Stimulated activated CD8-positive, alpha-beta memory T cell treated with anti-CD3 and anti-CD28 coated beads, Interleukin-7, amount 100 ng/mL, for 1 hour (primary cell): ENCODE data around the gene ADSS1.

Experiments used
- DNase-seq, 2 donors: peaks; one replicate each; pipeline ENCODE4 v3.0.0-alpha.2; 2020; ENCODE audit warnings: low read depth in 2 of 2

Gene ADSS1

DNA sequence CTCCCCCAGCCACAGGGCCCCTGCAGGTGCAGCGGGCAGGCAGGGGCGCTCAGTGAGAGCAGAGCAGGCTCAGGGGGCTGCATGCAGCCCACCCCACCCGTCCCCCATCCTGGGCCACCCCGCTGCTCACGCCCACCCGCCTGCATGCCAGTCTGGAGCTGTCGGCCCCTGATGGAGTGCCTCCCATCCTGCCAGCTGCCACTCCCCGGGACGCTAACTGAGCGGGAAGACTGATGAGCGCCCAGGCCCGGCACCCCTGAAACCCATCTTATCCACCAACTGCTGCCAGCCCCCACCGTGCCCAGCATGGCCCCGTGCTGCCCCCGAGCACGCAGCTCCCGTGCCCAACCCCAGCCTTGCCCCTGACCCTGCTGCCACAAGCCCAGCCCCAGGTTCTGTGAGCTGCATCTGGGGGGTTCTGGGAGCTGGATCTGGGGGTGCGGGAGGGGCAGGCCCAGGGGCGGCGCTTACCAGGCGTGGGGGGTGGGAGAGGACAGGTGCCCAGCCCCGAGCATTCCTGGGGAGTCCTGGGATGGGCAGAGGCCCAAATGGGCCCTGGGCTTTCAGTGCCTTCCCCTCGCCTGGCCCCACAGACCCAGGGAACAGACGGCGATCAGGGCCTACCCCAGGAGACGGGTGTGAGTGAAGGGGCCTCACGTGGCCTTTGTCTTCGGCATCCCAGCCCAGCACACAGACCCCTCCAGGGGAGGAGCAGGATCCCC is 58.2 kb downstream of the ADSS1 start:
- DNase-seq: no peak

DNA sequence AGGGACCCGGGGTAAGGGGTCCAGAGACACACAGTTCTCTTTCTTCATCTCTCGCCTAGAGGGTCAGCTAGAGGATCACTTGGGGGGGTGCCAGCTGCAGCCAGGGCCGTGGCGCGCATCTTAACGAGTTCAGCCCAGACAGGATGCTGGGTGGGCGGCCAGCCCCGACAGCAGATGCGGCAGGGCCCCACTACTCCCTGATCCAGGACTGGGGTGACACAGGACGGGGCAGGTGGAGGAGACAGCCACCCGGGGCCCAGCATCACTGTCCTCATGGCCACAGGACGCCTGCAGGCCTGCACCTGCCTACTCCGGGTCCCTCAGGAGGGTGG is 58.7 kb downstream of the ADSS1 start:
- no peak for DNase-seq

DNA sequence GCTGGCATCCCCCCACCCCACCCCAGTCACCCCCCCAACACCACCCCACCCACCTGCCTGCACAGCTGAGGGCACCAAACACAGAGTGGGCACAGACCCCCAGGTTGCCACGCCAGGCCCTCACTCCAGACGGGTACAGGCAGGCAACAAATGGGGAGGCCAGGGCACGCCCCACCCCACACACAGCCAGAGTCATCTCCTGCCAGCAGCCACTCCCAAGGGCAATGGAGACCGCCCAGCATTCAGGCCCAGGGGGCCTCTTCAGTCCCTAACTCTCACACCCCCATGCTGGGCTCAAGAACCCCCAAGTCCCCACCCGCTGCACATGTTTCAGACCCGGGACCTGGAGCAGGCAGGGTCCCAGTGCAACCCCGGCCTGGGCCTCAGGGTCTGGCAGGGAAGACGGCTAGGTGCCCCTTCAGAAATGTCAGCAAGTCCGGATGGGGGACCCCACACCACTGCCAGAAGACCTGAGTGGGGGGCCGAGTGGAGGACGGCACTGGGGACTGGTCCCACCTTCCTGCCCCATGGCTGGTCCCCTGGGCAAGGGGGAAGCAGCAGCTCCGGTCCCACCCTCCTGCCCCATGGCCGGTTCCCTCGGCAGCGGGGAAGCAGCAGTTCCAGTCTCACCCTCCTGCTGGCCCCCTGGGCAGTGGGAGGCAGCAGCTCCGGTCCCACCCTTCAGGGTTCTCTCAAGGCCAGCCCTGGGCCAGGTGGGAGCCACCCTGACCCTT is 59.6 kb downstream of the ADSS1 start:
- DNase-seq: no peak

DNA sequence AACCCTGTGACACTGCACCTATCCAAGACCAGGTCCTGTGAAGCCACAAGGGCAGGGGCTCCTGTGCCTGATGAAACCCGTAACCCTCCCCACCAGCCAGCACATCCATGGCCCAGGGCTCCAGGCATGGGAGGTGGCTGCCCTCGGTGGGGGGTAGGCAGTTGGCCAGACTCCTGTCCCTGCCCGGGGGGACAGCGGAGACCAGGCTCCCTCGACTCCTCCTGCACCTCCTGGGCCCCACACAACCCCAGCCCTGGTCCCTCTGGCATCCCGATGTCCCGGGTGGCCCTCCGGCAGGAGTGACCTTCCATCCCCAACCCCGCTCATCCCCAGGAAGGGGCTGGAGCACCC is 60.2 kb downstream of the ADSS1 start:
- DNase-seq: no peak

DNA sequence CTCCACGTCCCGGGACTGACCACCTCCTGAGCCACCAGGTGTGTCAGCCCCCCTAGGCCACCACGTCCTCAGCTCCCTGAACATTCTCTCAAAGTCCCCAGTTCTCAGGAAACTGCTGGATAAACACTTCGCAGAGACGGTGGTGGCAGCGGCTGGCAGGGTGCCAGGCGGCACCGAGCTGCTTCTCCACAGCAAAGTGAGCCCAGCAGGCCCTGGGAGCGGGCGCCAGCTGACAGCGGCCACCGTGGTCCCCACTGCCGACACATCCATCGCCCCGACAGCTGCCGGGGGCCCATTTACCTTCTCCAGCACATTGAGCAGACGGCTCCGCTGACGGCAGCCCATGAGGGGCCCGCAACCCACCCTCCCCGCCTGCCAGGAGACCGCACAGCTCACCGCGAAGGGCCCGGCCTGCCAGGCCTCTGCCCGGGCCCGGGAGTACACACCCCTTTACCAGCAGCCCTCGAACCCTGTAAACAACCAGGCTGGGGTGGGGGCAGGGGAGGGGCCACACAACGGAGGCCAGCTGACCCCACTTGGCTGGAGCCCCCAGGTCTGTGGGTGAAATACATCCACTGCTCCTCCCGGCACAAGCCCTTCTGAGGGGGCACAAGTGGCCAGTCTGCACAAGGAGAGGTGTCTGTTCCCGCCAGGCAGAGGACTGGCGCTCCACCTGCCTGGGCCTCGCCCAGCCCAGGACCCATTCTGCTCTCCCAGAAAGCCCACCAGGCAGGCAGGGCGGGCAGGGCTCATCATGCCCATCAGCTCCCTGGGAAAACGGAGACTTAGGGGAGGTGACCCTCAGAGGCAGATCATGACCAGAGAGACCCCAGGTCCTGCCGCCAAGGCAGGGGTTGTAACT is 61.0 kb downstream of the ADSS1 start:
- DNase-seq: no peak

DNA sequence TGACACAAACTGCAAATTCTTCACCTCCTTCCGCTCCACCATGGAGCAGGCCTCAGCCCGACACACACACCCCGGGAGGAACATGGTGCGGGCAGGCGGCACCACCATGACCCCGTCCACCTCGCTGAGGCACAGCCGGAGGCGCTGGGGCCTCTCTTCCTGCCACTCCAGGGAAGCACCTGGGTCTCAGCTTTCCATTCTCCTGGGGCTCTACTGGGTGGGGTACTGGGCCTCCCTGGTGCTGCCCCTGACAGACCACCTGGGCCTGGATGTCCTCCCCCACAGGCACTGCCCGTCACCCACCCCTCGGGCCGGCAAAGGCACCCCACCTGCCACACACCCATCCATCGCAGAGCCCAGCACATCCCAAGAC is 61.7 kb downstream of the ADSS1 start:
- no peak for DNase-seq

DNA sequence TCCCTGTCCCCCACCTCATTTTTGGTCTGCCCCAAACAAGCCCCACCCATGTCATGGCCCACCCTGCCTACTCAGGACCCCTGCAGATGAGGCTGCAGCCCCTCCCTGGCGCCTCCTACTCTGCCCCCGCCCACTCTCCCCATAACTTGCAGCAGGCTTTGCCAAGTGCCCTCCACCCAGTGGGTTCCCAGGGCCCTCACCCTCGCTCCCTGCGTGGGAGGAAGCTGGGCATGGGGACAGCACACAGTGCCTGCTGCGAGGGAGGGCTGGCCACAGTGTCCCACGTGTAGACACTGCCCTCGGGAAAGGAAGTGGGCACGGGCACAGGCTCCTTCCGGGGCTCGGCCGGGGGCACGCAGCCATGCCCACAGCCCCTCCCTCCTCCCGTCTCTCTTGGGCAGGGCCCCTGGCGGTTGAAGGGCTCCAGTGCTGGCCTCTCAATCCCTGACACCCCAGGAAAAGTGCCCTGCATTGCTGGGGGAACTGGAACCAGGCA is 62.1 kb downstream of the ADSS1 start:
- DNase-seq: no peak

DNA sequence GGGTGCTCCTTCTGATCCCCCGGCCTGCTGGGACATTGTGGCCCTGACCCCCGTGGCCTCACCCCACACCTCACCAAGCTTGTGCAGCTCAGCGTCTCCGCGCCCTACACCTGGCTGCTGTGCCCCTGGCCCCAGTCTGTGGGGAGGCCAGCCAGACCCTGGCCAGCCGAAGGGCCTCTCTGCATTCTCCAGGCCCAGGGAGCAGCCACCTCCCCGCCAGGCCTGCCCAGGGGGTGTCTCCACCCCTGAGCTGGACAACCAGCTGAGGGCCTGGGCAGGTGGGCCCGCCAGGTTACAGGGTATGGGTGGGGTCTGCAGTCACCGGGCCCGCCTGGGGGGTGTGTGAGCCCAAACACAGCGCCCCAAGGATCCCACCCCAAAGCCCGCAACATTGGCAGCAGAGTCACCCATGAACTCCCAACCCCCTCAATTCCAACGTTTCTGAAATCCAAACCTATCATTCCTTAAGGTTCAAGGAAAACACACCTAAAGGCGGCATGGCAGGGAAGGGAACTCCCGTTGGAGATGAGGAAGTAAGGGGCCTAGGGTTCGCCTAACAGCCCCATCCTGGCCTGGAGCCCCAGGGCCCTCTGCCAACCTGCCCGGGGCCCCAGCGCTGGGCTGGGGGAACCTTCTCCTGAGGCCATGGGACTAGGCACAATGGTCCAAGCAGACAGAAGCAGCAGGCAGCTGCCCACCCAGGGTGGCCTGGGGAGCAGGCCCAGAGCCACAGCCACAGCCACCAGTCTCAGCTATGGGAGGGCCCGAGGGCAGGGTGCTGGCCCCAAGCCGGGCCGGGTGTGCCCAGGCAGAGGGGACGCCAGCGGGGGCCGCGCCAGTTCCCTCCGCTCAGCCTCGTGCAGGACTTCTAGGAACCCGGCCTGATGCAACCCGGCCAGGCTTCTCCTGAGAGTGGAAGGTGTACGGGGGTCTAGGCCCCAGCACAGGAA is 63.0 kb downstream of the ADSS1 start:
- no peak for DNase-seq

DNA sequence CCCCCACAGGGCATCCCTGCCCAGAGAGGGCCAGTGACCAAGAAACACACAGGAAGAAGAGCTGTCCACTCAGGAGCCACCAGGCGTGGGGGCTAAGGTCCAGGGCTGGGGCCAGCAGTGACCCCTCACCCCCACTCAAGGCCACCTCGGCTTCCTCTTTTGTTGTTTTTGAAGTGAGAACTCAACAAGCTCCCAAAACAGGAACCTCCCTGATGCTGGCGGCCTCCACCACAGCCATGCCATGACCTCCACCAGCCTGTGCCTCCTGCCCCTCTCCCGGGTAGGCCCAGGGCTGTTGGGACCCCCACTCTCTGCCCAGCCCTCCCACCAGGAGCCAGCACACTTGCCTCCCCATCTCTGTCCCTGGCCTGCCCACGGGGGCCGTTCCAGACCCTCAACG is 63.7 kb downstream of the ADSS1 start:
- DNase-seq: no peak

DNA sequence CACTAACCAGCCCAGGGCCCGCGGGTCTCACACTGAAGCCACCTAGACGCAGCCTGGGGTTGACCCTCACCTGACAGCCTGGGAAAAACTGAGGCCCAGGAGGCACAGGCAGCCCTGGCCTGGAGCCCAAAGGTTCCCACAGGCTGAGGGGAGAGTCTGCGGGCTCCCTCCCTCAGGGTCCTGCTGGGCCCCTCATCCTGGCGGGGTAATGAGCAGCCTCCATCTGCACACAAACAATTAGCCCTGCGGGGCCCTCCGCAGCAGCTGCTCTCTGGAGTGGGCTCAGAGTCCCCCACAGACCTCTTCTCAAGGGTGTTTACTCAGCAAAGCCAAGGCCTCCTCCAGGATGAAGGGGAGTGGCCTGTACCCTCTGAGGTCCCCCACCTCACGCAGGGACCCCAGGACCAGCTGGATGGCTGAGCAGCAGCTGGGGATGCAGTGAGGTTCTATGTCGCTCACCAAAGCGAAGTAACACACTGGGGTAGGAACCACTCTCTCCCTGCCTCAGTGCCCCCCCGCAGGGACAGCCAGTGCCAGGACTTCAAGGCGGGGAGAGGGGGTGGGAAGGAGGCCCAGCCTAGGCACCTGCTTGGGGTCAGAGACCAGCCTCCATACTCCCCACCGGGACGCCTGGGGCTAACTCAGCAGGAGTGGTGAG is 64.3 kb downstream of the ADSS1 start:
- DNase-seq: no peak

DNA sequence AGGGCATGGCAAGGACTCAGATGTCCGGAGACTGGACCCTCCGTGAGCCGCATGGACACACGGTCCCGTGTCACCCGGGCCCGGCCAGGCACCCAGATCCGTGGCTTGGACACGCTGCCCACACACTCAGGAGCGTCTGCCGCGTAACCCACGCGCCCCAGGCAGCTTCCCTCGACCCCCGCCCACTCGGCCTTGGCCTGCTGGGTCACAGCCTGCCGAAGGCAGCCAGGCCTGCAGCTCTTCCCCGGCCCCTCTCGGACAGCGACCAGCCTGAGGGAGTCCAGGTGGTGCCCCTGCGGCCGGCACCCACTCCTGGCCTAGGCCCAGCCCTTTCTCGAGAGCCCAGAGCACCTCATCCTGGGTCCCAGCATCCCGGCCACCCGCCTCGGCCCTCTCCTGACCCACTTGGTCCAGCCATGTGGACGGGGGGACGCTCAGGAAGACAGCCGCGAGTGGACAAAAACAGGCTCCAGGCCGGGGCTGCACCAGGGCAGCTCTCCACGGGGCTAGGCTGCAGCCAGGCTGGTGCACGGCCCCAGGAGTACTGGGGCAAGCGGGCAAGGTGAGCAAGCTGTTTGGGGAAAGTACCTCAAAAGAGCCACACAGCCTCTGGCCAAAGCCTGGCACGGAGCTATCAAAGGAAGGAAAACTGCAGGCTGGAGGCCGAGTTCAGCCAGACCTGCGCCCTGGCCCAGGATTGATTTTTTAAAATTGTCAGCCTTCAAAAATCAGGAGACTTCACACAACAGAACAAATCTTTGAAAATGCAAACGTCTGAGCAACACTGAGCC is 65.0 kb downstream of the ADSS1 start:
- no peak for DNase-seq

DNA sequence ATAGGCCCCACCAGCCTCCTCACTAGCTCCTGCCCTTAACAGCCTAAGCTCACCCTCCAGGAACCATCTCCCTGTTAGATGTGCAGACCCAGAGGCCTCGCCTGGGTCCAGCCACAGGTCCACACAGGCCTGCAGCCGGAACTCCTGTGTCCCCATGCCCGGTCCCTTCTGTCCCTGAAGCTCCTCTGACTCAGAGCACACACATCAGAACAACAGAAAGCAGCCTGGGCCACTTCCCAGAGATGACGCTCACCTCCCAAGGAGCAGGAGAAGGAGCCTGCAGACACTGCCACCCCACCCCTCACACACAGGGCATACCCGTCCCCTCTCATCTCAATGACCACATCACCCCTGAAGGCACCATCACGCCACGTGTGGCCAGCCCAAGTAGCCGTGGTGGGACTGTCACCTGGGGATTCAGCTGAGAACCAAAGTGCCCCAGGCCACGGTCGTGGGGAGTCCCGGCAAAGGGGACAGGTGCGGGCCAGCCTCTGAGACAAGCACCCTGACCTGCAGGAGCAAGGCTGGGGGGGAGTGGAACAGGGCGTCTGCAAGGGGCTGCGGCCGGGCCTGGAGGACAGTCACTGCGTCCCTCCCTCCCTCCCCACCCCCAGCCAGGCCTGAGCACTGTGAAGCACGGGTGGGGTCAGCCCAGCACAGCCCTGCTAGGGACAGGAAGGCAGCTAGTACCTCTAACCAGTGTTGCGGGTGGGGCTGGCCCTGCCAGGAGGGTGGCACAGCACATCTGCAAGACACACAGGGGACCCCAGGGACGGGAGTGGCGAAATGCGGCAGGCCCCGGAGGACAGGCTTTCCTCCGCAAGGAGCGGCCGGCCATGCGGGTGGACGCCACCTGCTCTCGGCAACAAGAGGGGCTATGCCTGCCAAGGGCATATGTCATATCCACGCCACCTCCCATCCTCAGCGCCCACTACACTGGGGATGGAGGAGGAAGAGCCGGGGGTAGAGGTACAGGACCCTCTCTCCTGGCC is 66.0 kb downstream of the ADSS1 start:
- DNase-seq: no peak

DNA sequence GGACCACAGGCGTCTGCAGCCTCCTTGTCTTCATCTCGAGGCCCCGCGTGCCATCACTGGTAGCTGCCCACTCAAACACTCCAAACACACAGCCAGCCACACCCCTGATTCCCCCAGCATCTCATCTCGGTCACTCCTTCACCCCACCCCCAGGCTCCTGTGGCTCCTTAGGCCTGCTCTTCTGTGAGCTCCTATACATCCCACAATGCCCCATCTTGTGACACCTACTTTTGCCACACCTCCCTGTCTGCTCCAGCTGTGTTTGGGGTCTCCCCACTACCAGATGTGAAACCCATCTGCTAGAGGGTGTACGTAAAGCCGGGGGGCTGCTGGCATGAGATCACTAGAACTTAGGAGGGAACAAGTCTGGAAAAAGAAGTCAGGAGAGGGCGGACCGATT is 67.4 kb downstream of the ADSS1 start:
- no peak for DNase-seq

DNA sequence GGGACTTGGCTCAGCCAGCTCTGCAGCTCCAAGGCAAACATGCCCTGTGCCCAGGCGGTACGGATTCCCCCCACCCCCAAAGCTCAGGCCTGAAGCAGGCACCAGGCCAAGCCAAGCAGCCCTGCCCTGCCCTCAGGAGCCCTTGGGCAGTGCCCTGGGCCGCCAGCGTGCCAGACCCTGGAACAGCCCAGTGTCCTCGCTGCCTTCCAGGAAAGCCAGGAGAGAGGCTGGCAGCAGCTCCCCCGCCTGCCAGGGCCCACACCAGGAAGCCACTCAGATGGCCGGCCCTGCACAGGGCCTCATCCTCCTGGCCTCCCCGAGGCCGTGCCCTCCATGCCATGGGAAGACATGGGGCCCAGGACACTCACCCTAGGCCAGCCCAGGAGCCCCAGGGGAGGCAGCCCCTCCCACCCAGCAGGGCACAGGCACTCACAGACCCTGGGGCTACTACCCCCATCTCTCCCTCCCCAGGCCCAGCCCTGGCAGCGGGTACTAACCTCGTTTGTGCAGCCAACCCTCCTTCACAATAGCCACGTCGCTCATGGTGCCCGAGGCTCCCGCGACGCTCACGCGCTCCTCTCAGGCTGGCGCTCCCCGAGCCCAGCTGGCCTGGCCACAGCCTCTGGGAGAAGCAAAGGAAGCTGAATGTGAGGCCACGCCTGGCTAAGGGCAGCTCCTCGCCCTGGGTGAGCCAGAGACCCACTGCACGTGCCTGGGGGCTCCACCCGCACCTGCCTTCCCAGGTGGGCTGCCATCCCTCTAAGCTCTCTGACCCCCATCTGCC is 68.3 kb downstream of the ADSS1 start:
- DNase-seq: no peak

DNA sequence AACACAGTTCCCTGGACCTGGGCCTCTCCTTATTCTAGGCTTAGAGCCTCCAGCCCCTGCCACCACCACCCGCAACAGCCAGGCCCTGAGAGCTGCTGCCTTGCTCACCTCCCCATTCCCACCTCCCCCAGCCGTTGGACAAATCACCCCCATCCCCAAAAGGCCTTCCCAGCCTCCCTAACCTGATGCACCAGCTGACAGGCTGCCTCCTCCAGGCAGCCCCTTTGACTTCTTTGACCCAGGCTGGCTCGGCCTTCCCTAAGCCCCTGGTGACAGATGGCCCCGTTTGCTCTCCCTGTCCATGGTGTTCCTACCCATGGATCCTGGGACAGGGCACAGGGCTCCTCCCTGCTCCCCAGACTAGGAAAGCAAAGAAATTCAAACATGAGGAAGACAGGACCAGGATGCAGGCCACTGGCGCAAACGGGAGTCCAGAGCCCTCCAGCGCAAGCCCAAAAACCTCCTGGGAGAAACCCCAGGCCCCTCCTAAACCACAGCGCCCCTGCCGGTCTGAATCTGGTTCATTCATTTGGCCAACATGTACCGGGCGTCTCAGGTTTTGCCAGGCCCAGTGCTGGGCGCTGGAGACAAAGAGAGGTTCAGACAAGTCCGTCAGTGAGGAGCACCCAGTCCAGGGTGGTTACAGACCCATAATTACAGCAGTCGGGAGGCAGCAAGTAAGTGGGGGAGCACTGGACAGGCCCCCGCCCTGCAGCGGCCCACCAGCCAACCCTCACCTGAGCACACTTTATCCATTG is 69.1 kb downstream of the ADSS1 start:
- DNase-seq: no peak

DNA sequence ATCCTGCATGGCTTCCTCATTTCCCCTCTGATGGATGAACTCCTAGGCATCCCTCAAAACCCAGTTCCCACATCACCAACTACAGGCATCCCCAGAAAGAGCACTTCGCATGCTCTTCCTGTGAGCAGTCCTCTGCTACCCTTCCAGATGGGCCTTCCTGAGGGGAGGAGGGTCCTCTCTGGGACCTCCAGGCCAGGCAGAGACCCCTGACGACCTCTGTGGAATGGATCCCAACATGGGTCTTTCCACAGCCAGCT is 69.6 kb downstream of the ADSS1 start:
- DNase-seq: no peak

DNA sequence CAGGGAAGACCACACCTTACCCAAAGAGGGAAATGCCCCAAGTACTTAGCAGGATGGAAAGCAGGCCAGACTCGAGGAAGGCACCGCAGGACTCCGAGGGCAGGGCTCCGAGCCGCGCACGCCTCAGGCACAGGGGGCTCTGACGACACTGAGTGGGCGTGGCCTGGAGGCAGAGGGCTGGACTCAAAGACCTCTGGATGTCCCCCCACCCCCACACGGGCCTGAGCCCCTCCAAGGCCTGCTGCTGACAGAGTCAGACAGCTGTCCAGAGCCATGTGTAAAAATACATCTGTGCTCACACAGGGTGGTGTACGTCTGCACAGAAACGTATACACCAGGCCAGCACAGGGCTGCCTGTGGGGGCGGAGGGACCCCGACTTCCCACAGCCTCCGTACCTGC is 70.1 kb downstream of the ADSS1 start:
- DNase-seq: no peak

DNA sequence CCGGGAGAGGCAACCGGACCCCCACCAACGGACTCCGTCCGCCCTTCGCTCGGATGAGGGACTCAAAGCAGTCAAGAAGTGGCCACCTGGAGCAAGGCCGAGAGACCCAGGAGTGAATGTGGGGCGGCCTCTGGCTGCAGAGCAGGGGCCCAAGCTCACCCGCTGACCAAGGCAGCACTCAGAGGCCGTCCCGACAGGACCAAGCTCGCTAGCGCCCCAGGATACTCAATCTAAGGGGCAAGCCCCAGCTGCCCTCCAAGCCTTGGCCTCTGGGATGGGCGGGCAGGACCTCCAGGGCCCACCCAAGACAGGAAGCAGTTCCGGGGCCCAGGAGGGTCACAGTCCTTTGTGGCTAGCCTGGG is 70.6 kb downstream of the ADSS1 start:
- no peak for DNase-seq
